Measurements from ENCODE around the gene MZB1. TPM values are rescaled to one million over a fixed set of nuclear protein-coding genes. Genes with fewer than 3 reads are reported as not detected.

The MZB1 gene
- total RNA-seq, 2 experiments from 2014 or later = 2.0 to 2.8 TPM

DNA sequence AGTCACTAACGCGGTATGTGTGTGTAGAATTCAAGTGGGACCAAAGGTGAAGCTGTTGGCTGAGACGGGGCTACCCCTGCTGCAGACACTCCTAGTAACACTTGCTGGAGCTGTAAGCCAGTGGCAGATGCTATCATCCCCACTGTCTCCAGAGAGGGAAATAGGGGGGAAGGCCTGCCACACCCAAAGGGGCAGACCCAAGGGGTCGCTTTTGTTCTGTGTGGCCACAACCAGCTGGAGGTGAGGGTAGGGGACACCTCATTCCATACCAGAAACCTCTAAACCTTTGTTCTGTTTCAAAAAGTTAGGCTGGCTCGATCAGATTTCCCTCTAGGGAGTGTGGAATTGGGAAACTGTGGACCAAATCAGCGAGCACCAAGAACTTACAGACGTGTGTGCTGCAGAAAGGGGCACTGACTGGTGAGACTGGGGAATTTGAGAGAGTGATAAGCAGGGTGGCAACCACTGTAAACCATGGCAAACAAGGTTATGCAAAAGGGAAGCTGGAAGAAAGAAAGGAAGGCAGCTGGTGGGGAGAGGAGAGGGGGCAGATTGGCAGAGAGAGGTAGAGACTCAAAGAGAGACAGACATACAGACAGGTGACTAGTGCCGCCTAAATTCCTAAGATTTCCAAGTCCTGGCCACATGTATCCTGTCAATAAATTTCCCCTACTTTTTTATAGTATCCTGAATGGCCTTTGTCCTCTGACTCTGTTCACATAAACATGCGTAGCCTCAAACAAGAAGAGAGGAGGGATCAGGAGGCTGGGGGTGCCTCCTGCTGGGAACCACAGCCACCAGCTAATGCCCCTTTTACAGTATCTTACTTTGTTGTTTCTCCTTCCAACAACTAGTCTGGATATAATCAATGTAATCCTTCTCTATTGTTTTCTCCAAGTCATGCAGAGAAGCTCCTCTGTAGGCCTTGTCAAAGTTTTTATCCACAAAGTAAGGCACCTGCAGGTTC, 29.8 kb upstream of the MZB1 start:
- CTCF ChIA-PET = interaction anchor here (0.8 to 9.3 kb wide), 15 partner anchors 9 to 347 kb away, joined by 3 to 326 read pairs (median 4); partner anchors contain the start of genes SMIM33 and STING1
- DNase-seq = no peak
- intact Hi-C loops (cut with micrococcal nuclease) = loop anchor here (1.0 to 5.0 kb wide), 2 partner anchors 25 to 328 kb away; no protein-coding TSS in a partner anchor
- peak overlapping the region; percentile 44 for H3K27ac Mint-ChIP-seq
- H3K27me3 Mint-ChIP-seq (ENCODE audit: low read depth) = no peaks in the 10 kb centered on the region
- no peaks in the 10 kb centered on the region for H3K9me3 Mint-ChIP-seq
- peaks cover 34% of the 10 kb centered on the region for H3K36me3 Mint-ChIP-seq (ENCODE audit: low read depth)
- H3K4me1 Mint-ChIP-seq (ENCODE audit: low read depth) = peaks cover 33% of the 10 kb centered on the region
- no peak overlapping the region for H3K4me3 Mint-ChIP-seq

GRCh38 chr5:139418793-139419192, 29.1 kb upstream of the MZB1 start:
- no peak for DNase-seq
- Mint-ChIP-seq H3K4me1 (ENCODE audit: low read depth) (peaks cover 40% of the 10 kb centered on the region), H3K27me3 (ENCODE audit: low read depth) (no peaks in the 10 kb centered on the region), H3K4me3 (no peak overlapping the region), H3K27ac (no peak overlapping the region), H3K9me3 (no peaks in the 10 kb centered on the region), H3K36me3 (ENCODE audit: low read depth) (peaks cover 28% of the 10 kb centered on the region)
- CTCF ChIA-PET = interaction anchor here (0.8 to 9.3 kb wide), 5 partner anchors 10 to 345 kb away, joined by 3 to 326 read pairs (median 3); partner anchors contain the start of gene STING1
- intact Hi-C loops (cut with micrococcal nuclease) = loop anchor here (1.0 to 5.0 kb wide), 2 partner anchors 24 to 329 kb away; no protein-coding TSS in a partner anchor

DNA sequence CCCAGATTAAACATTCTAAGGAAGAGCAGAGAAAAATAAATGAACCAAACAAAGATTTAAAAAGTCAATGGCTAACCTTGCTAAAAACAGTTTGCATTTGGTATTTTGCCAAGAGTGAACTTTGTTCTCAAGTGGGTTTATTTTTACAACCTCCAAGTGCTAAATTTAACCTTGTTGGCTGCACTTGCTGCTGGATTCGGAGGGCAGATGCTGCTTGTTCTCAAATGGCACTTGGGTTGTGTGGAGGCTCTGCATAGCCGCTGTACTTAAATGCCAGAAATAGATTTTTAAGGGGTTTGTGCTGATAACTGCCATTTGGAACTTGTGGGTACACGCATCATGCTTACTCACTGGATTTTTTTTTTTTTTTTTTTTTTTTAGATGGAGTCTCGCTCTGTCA, 27.5 kb upstream of the MZB1 start:
- H3K4me3 Mint-ChIP-seq = no peak overlapping the region
- peaks cover 20% of the 10 kb centered on the region for H3K36me3 Mint-ChIP-seq (ENCODE audit: low read depth)
- H3K4me1 Mint-ChIP-seq (ENCODE audit: low read depth) = peaks cover 50% of the 10 kb centered on the region
- H3K27me3 Mint-ChIP-seq (ENCODE audit: low read depth) = no peaks in the 10 kb centered on the region
- intact Hi-C loops (cut with micrococcal nuclease) = loop anchor here (5.0 kb wide), 1 partner anchor 330 kb away; no protein-coding TSS in a partner anchor
- H3K9me3 Mint-ChIP-seq = no peaks in the 10 kb centered on the region
- no peak for DNase-seq
- CTCF ChIA-PET = interaction anchor here (0.7 to 9.3 kb wide), 9 partner anchors 7 to 175 kb away, joined by 3 to 326 read pairs (median 4); no protein-coding TSS in a partner anchor
- no peak overlapping the region for H3K27ac Mint-ChIP-seq

DNA sequence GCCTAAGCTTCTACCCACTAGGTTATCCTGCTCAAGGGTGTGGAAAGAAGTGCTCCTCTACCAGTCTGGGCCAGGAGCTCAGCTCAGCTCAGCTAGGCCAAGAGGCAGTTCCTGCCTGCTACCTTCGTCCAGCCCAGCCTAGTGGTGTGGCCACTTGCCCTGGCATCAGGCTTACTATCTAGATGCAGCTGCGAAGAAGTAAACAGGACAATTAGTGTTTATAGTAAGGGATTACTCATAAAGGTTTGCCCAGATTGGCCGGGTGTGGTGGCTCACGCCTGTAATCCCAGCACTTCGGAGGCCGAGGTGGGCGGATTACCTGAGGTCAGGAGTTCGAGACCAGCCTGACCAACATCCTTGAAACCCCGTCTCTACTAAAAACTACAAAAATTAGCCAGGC, 26.9 kb upstream of the MZB1 start:
- Mint-ChIP-seq H3K27ac (peak overlapping the region; percentile 85), H3K9me3 (no peaks in the 10 kb centered on the region), H3K4me1 (ENCODE audit: low read depth) (peaks cover 49% of the 10 kb centered on the region), H3K27me3 (ENCODE audit: low read depth) (no peaks in the 10 kb centered on the region), H3K36me3 (ENCODE audit: low read depth) (peaks cover 21% of the 10 kb centered on the region), H3K4me3 (no peak overlapping the region)
- no peak for DNase-seq
- intact Hi-C loops (cut with micrococcal nuclease) = loop anchor here (5.0 kb wide), 1 partner anchor 331 kb away; no protein-coding TSS in a partner anchor
- CTCF ChIA-PET = interaction anchor here (0.7 to 4.5 kb wide), 8 partner anchors 8 to 349 kb away, joined by 3 to 38 read pairs (median 4); partner anchors contain the start of gene DNAJC18

DNA sequence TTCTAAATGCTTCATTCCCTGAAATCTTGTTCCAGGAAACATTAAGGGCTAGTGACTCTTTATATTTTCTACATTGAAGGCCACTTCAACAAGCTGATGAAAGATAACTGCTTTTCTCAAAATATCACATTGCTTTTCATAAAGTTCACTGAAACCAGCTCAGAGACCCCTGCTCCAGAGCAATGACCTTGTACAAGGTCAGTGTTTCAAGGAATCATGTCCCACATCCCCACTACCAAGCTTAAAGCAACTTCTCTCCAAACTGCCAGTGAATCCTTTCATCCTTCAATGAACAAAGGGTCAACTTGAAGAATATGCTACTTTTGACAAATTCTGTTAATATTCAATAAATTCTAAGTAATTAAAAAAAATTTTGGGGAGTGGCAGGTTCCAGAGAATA, 26.2 kb upstream of the MZB1 start:
- H3K36me3 Mint-ChIP-seq (ENCODE audit: low read depth) = peaks cover 17% of the 10 kb centered on the region
- peak overlapping the region; percentile 90 for H3K27ac Mint-ChIP-seq
- H3K4me3 Mint-ChIP-seq = peak overlapping the region; percentile 35
- H3K9me3 Mint-ChIP-seq = no peaks in the 10 kb centered on the region
- no peaks in the 10 kb centered on the region for H3K27me3 Mint-ChIP-seq (ENCODE audit: low read depth)
- peaks cover 49% of the 10 kb centered on the region for H3K4me1 Mint-ChIP-seq (ENCODE audit: low read depth)
- no peak for DNase-seq
- intact Hi-C loops (cut with micrococcal nuclease) = loop anchor here (1.0 to 5.0 kb wide), 7 partner anchors 31 to 331 kb away; no protein-coding TSS in a partner anchor
- CTCF ChIA-PET = interaction anchor here (0.9 to 4.5 kb wide), 8 partner anchors 9 to 350 kb away, joined by 3 to 38 read pairs (median 4); partner anchors contain the start of genes DNAJC18 and MZB1

DNA sequence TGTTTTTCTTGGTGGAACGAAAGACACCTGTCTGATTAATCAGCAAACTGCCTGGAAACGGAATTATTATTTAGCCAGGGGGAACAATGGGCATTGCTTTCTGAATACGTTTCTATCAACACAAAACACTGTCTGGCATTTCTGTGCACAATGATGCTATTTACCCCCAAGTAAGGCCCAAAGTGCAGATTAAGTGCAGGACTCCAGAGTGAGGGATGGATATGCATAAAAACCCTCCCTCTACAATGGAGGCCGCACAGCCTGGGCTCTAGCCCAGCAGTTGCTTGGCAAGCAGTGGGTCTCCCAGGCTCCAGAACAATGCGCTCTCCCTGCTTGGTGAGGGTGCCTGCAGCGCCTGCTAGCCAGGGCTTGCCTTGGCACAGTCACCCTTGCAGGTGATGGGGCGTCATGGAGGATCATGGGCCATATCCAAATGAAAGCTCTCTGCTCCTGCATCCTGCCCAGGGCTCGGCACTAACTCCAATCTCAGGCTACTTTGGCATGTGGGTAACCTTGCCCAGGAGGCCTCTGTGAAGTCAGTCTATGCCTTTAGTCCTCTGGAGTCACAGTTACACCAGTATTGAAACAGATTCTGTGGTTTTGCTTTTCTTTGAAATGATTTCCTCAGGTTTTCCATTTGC, 25.6 kb upstream of the MZB1 start:
- Mint-ChIP-seq H3K27ac (peak overlapping the region; percentile 90), H3K4me3 (peak overlapping the region; percentile 40), H3K36me3 (ENCODE audit: low read depth) (peaks cover 17% of the 10 kb centered on the region), H3K9me3 (no peaks in the 10 kb centered on the region), H3K4me1 (ENCODE audit: low read depth) (peaks cover 49% of the 10 kb centered on the region), H3K27me3 (ENCODE audit: low read depth) (no peaks in the 10 kb centered on the region)
- CTCF ChIA-PET = interaction anchor here (0.9 to 4.5 kb wide), 6 partner anchors 9 to 102 kb away, joined by 3 to 38 read pairs (median 6); partner anchors contain the start of gene MZB1
- peak; percentile 66 for DNase-seq
- intact Hi-C loops (cut with micrococcal nuclease) = loop anchor here (1.0 to 5.0 kb wide), 7 partner anchors 32 to 332 kb away; no protein-coding TSS in a partner anchor

DNA sequence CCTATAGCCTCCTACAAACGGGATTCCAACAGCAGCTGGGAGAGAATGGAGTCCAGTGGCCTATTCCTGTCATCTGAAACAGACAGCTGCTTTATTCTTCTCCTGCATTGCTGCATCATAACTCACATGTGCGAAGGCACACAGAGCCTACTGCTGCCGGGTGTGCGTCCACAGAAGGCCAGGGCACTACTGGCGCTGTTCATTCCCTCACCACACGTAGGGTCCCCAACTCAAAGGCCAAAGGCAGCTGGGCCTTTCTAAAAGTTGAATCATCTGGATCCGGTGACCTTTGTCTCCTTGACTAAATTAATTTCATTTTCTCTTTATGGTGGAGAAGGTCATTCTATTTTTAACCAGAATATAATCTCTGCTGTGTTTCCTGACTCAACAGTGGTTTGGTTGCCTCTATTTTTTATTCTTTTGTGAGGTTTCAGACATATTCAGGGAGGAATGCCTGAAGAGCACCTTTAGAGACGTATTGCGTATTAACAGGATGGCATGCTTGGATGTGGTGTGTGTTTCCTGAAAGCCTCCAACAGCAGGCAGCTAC, 24.9 kb upstream of the MZB1 start:
- Mint-ChIP-seq H3K4me1 (ENCODE audit: low read depth) (peaks cover 49% of the 10 kb centered on the region), H3K4me3 (peak overlapping the region; percentile 40), H3K36me3 (ENCODE audit: low read depth) (peaks cover 16% of the 10 kb centered on the region), H3K27me3 (ENCODE audit: low read depth) (no peaks in the 10 kb centered on the region), H3K27ac (peak overlapping the region; percentile 90), H3K9me3 (no peaks in the 10 kb centered on the region)
- CTCF ChIA-PET = interaction anchor here (0.6 to 4.5 kb wide), 7 partner anchors 8 to 150 kb away, joined by 3 to 38 read pairs (median 5); partner anchors contain the start of gene SPATA24
- no peak for DNase-seq
- intact Hi-C loops (cut with micrococcal nuclease) = loop anchor here (1.0 to 5.0 kb wide), 10 partner anchors 10 to 333 kb away; partner anchors contain the start of genes SPATA24, STING1 and UBE2D2

GRCh38 chr5:139413963-139414362, 24.2 kb upstream of the MZB1 start:
- H3K36me3 Mint-ChIP-seq (ENCODE audit: low read depth) = peaks cover 14% of the 10 kb centered on the region
- no peaks in the 10 kb centered on the region for H3K9me3 Mint-ChIP-seq
- intact Hi-C loops (cut with micrococcal nuclease) = loop anchor here (1.0 to 2.0 kb wide), 6 partner anchors 10 to 223 kb away; partner anchors contain the start of genes SPATA24, STING1 and UBE2D2
- H3K27me3 Mint-ChIP-seq (ENCODE audit: low read depth) = no peaks in the 10 kb centered on the region
- H3K4me1 Mint-ChIP-seq (ENCODE audit: low read depth) = peaks cover 49% of the 10 kb centered on the region
- no peak overlapping the region for H3K4me3 Mint-ChIP-seq
- H3K27ac Mint-ChIP-seq = peak overlapping the region; percentile 90
- CTCF ChIA-PET = interaction anchor here (0.6 to 4.5 kb wide), 8 partner anchors 9 to 150 kb away, joined by 3 to 38 read pairs (median 4); partner anchors contain the start of gene SPATA24
- peak; percentile 57 for DNase-seq

GRCh38 chr5:139413153-139413552, 23.4 kb upstream of the MZB1 start:
- CTCF ChIA-PET = interaction anchor here (1.3 to 4.5 kb wide), 3 partner anchors 10 to 100 kb away, joined by 3 to 38 read pairs (median 8); no protein-coding TSS in a partner anchor
- DNase-seq = no peak
- peaks cover 49% of the 10 kb centered on the region for H3K4me1 Mint-ChIP-seq (ENCODE audit: low read depth)
- intact Hi-C loops (cut with micrococcal nuclease) = no loop called here
- H3K27ac Mint-ChIP-seq = no peak overlapping the region
- no peak overlapping the region for H3K4me3 Mint-ChIP-seq
- no peaks in the 10 kb centered on the region for H3K9me3 Mint-ChIP-seq
- H3K27me3 Mint-ChIP-seq (ENCODE audit: low read depth) = no peaks in the 10 kb centered on the region
- peaks cover 9% of the 10 kb centered on the region for H3K36me3 Mint-ChIP-seq (ENCODE audit: low read depth)

- Mint-ChIP-seq H3K27me3 (ENCODE audit: low read depth) (no peaks in the 10 kb centered on the region), H3K4me3 (no peak overlapping the region), H3K27ac (no peak overlapping the region), H3K9me3 (no peaks in the 10 kb centered on the region), H3K36me3 (ENCODE audit: low read depth) (peaks cover 4% of the 10 kb centered on the region), H3K4me1 (ENCODE audit: low read depth) (peaks cover 48% of the 10 kb centered on the region)
- CTCF ChIA-PET = interaction anchor here (1.0 to 1.6 kb wide), 7 partner anchors 9 to 223 kb away, joined by 3 to 6 read pairs (median 3); no protein-coding TSS in a partner anchor
- peak; percentile 0 for DNase-seq
- intact Hi-C loops (cut with micrococcal nuclease) = no loop called here
Observed at GRCh38 chr5:139410993-139411828, 21.5 kb upstream of the MZB1 start.

Measured in activated naive CD4-positive, alpha-beta T cell treated with anti-CD3 and anti-CD28 coated beads for 36 hours (primary cell).